G401 (cell line): ENCODE measurements around the gene NRIP2. TPM values are rescaled to one million over a fixed set of nuclear protein-coding genes. Genes with fewer than 3 reads are reported as not detected.
A peak's percentile ranks its signal among the peaks of the same experiment; 100 is the strongest.
"Not testable (repeated sequence)": the region's sequence is repeated elsewhere in the genome, so short reads cannot be mapped to it uniquely, and the experiment has no call there.

Experiments
- DNase-seq: peaks from one replicate; pipeline ENCODE4 v3.0.0-alpha.2; 2015; ENCODE audit warnings: low spot score
- in situ Hi-C: cut with HindIII; loops from 2 replicates; pipeline ENCODE4 v1.10.0; 2016; ENCODE audit warnings: low sequenced_read_pairs, mixed read lengths
- total RNA-seq: library from RNA; depleted of rRNA; stranded (reverse); fragments of >200 nt; shearing (Covaris generic); gene quantifications from 2 replicates; pipeline ENCODE4 v1.2.3, GENCODE V29; 2014; rRNA removed

The NRIP2 gene
- total RNA-seq: not detected in 2 replicates

- DNase-seq: peak; percentile 73
- in situ Hi-C loops: no loop called here
These were observed at the start of gene NRIP2 for GRCh38 chr12:2834581-2835491. NRIP2 (minus strand) TSS chr12:2835035; CDS start chr12:2834983, 52 bp downstream.

GRCh38 chr12:2879853-2880252 lies 45.0 kb upstream of the NRIP2 start:
- in situ Hi-C loops: no loop called here

GRCh38 chr12:2877953-2878732 lies 43.3 kb upstream of the NRIP2 start:
- in situ Hi-C loops: no loop called here
- DNase-seq: no peak

More at GRCh38 chr12:2879853-2880252, 45.0 kb upstream of the NRIP2 start:
- DNase-seq: no peak

GRCh38 chr12:2877047-2877952 lies 42.5 kb upstream of the NRIP2 start, which contains the start of the genes FOXM1 and RHNO1:
FOXM1 (minus strand) TSS chr12:2877174; CDS start chr12:2874478, 2,696 bp downstream.
RHNO1 (plus strand) TSS chr12:2877223; CDS start chr12:2885367, 8,144 bp downstream.
- peak; percentile 91 for DNase-seq
- in situ Hi-C loops: no loop called here

- no peak for DNase-seq
- in situ Hi-C loops: no loop called here
These were observed 41.7 kb upstream of the NRIP2 start for GRCh38 chr12:2876431-2877046.

- in situ Hi-C loops, DNase-seq: not testable (repeated sequence)
These were observed 34.3 kb upstream of the NRIP2 start for GRCh38 chr12:2868986-2869632.

- in situ Hi-C loops: no loop called here
- no peak for DNase-seq
These were observed 29.4 kb upstream of the NRIP2 start for GRCh38 chr12:2864198-2864597.

GRCh38 chr12:2863402-2863801 lies 28.6 kb upstream of the NRIP2 start:
- in situ Hi-C loops: not testable (repeated sequence)

GRCh38 chr12:2862876-2863275 lies 28.0 kb upstream of the NRIP2 start:
- in situ Hi-C loops: no loop called here
- DNase-seq: no peak

More at GRCh38 chr12:2863402-2863801, 28.6 kb upstream of the NRIP2 start:
- DNase-seq: not testable (repeated sequence)

GRCh38 chr12:2860170-2860569 lies 25.3 kb upstream of the NRIP2 start:
- DNase-seq: no peak
- in situ Hi-C loops: no loop called here

- no peak for DNase-seq
- in situ Hi-C loops: no loop called here
These were observed 24.1 kb upstream of the NRIP2 start for GRCh38 chr12:2858944-2859421.

GRCh38 chr12:2858334-2858733 lies 23.5 kb upstream of the NRIP2 start:
- in situ Hi-C loops: no loop called here
- DNase-seq: no peak

- DNase-seq: no peak
- in situ Hi-C loops: no loop called here
These were observed 22.7 kb upstream of the NRIP2 start for GRCh38 chr12:2857576-2857975.

GRCh38 chr12:2857021-2857431 lies 22.2 kb upstream of the NRIP2 start, which contains the start of gene TEX52:
TEX52 (minus strand) TSS chr12:2857039; CDS start chr12:2857026, 13 bp downstream.
- in situ Hi-C loops: no loop called here
- no peak for DNase-seq

GRCh38 chr12:2856051-2856450 lies 21.2 kb upstream of the NRIP2 start:
- no peak for DNase-seq
- in situ Hi-C loops: no loop called here

- in situ Hi-C loops: no loop called here
- DNase-seq: no peak
These were observed 20.7 kb upstream of the NRIP2 start for GRCh38 chr12:2855546-2855945.

- DNase-seq: no peak
- in situ Hi-C loops: no loop called here
These were observed 20.0 kb upstream of the NRIP2 start for GRCh38 chr12:2854669-2855453.
